ENCODE results near the gene CARD10.
"Not testable (repeated sequence)": the region's sequence is repeated elsewhere in the genome, so short reads cannot be mapped to it uniquely, and the experiment has no call there.

The CARD10 gene

DNA sequence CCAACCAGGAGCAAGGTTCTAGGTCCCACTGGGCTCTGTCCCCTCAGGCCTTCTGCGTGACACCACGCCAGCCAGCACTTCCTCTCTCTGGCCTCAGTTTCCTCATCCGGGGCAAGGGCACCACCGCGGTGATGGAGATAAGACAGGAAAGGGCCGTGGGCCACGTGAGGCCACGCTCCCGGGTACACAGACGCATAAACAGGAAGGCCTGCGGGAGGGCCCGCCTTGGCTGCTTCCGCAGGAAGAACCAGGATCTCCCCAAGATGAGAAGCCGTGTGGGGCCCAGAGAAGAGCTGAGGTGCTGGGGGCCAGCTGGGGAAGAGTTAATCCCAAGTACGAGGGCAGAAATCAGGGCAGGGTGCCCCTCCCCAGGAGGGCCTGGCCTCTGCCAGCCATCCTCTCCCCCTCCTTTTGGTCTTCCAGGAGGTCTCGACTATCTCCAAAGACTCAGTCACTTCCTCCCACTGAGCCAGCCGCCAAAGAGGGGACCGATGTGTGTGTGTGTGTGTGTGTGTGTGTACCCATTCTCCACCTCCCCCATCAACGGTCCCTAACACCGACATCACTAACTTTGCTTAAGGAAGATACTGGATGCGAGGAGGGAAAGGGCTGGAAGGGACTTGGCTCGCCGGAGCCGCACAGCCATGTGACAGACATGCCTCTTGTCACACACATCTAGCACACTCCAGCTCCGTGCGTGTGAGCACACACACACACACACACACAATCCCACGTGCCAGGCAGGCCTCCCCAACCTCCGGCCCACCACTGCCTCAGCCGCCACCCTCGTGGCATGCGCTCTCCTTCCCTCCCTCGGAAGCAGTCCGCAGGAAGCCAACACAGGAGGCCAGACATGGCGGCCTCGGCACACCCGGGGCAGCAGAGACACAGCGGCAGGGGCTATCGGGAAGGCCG, 34.5 kb downstream of the CARD10 start:
- DNase-seq = peak; percentile 80

- DNase-seq = no peak
Measured at GRCh38 chr22:37483050-37483449, 36.2 kb downstream of the CARD10 start.

GRCh38 chr22:37482244-37482643, 37.0 kb downstream of the CARD10 start:
- DNase-seq = no peak

GRCh38 chr22:37481347-37481907, 37.8 kb downstream of the CARD10 start:
- DNase-seq = no peak

DNA sequence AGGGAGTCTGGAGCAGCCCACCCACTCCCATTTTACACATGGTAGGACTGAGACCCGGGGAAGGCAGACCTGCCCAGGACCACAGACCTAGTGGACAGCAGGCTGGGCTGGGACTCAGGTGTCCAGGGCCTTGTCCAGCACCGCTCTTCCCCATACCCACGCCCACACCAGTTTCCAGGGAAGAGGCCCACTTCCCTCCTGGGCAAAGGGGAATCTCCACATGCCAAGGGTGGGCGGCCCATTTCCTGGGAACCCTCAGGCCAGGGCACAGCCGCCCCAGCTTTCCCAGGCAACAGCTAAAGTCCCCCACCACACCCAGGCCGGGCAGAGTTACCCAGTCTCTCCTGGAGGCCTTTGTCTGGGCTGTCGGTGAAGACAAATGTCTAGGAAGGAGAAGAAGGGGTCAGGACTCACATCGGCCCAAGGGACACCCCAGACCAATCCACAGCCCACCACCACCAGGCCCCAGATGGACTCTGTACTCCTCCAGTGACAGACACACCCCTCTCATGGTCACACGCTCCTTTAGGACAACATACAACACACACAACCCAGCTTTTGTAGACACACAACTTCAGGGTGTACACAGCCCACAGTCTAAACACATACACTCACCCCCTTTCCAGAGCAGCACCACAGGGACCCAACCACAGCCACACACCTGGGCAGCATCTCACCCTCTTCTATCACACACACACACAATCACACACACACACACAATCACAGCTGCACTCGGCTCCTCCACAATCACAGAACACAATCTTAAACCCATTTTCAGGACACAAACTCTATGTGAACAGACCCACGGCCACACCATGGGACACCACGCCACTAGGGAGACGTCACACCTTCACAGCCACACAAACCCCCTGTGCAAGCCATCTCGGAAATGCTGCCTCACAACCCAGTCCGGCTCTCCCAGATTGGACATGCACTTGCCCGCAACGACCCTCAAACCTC, 38.5 kb downstream of the CARD10 start:
- DNase-seq = no peak

DNA sequence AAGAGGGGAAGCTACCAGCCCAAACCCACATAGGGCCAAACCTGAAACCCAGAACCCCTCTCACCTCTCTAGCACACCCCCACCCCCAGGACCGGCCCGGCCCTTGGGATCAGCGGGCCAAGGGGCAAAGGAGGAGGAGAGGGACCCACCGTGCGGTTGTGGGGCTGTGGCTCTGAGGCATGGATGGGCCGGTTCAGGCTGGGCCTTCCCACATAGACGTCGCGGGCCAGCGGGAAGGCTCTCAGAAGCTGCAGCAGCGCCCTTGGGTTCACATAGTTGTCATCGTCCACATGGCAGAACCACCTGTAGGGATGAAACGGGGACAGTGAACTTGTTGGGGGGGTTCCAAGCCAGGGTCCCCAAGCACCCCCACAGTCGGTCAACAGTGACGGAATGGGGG, 40.0 kb downstream of the CARD10 start:
- DNase-seq = no peak

DNA sequence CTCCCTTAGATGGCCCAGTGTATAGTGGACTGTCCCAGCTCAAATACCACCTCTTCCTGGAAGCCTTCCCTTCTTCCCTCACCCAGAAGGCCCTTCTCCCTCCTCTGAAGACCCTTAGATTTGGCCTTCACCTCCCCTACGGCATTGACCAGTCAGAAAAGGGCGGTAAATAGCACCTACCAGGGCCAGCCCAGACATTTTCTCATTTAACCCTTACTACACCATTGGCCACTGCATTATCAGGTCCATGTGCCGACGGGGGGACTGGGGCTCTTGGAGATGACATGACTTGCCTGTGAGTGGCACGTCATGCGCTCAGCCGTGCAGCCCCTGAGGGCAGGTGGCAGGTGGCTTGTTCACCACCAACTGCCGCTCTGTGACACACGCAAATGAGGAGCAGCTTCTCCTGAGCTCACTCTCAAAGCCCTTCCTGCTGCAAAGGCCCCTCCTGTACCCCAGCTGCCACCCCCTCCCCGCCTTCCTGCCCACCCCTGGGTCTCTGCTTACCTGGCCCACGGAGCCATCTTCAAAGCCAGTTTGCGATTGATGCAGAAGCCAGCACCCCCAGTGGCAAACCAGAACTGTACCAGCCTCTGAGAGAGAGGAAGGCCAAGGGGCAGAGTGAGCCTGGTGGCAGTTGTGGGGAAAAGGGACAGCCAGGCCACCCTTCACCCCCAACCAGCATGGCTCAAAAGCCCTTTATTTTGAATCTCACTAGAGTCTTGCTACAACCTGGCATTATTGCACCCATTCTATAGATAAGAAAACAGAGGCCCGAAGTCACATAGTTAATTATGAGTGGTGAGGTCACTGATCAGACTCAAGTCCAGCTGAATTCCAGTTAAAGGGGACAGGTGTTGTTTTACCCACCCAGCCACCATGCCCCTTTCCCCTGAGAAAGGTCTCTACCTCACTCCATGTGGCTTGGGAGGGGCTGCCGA, 42.6 kb downstream of the CARD10 start:
- DNase-seq = no peak

- no peak for DNase-seq
Measured at GRCh38 chr22:37474447-37475090, 44.6 kb downstream of the CARD10 start.

DNA sequence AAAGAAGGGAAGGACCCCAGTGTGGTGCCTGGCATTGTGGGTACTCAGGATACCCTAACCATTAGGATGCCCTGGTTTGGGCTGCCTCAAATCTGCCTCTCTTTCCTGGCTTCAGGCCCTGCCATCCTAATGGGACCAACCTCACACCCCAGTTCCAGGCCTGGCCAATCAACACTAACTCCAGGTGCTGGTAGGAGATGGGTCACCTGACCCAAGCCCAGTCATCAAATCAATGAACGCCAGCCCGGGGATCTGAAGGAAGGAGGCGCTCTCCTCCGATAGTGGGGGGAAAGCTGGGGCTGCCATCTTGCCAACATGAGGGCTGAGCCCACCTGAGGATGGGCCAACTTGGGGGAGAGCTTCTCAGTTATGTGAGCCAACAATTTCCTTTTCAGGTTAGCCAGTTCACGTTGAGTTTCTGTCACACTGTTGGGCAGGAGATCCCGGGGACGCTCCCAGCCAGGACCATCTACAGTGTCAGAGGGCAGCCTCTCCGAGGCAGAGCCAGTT, 45.7 kb downstream of the CARD10 start:
- no peak for DNase-seq

GRCh38 chr22:37472418-37473006, 46.7 kb downstream of the CARD10 start:
- DNase-seq = peak; percentile 49

DNA sequence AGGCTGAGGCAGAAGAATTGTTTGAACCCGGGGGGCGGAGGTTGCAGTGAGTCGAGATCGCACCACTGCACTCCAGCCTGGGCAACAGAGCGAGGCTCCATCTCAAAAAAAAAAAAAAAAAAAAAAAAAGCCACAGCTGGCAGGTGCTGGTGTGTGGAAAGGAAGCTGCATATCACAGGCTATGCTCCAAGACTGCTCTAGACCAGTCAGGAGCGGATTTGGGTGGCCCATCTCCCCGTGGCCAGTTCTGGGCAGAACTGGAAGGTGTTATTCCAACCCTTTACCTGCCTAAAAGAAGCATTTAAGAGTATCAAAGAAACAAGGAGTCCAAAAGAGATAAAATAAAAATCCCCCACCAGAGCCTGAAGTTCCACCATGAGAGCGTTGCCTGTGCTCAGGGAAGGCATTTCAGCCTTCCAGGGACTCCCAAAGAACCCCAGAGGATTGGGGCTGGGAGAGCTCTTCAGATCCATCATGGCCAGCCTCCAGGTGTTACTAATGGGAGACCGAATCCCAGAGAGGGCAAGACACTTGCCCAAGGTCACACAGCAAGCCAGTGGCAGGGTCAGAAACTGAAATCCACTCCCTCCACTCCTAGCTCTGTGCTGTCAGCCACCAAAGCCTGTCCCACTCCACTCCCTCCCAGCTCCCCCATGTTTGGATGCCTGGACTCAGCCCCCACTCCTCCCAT, 47.3 kb downstream of the CARD10 start:
- no peak for DNase-seq

- no peak for DNase-seq
Measured at GRCh38 chr22:37470087-37470445, 49.1 kb downstream of the CARD10 start.

DNA sequence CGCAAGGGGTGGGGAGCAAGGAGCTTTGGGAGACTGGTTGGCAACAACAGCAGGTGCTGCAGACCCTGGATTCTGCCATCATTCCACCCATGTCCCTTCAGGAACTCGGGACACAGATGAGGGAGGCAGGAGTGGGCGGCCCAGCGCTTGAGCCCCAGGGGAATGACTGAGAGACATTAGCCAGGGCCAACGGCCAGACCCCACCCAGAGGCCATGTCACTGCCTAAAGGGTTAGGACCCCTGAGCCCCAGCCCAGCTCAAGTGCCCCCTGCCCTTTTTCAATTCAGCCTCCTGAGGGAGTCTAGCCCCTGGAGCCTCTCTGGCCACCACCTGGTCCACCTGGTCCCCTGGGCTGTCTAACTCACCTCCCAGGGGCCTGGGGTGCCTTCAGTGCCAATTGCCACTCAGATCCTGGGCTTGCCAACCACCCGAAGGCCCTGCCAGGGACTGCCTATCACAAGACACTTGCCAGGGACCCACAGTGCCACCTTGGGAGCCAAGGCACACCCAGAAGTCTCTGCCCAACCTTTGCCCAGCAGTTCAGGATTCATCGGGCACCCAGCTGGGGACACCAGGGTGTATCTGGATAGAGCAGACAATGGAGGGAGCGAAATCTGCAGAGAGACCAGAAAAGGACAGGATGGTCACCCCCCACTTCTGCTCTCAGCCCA, 49.7 kb downstream of the CARD10 start:
- DNase-seq = no peak

GRCh38 chr22:37468201-37468695, 51.0 kb downstream of the CARD10 start:
- DNase-seq = not testable (repeated sequence)

DNA sequence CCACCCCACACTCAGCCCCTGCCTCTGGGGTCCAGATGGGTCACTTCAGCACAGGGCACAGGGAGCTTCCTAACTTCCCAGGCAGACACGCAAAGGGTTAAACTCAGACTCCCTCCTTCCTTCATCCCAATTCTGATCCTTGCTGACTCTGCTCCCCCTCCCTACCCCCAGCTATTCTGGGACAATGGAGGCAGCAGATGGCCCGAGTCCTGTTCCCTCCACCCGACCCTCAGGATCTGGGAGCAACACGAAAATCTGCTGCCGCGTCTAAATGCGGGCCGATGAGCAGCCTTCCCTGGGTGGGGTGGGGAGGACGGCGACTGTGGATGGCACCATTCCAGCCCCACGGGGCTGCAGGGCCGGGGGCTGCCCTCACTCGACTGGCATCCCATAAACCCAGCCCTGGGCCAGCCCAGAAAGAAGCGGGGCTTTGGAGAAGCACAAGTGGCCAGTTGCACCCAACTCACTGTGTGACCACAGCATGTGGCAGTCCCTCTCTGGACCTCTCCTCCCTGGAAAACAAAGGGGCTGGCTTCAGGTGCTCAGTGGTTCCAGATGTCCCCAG, 51.7 kb downstream of the CARD10 start:
- no peak for DNase-seq

- DNase-seq = no peak
Measured at GRCh38 chr22:37464181-37464580, 55.0 kb downstream of the CARD10 start.

GRCh38 chr22:37462983-37463382, 56.2 kb downstream of the CARD10 start:
- DNase-seq = no peak

GRCh38 chr22:37462436-37462835, 56.8 kb downstream of the CARD10 start:
- DNase-seq = no peak

- no peak for DNase-seq
Measured at GRCh38 chr22:37461961-37462360, 57.3 kb downstream of the CARD10 start.
